Measurements from ENCODE around the gene SLC39A7.

SLC39A7 gene

DNA sequence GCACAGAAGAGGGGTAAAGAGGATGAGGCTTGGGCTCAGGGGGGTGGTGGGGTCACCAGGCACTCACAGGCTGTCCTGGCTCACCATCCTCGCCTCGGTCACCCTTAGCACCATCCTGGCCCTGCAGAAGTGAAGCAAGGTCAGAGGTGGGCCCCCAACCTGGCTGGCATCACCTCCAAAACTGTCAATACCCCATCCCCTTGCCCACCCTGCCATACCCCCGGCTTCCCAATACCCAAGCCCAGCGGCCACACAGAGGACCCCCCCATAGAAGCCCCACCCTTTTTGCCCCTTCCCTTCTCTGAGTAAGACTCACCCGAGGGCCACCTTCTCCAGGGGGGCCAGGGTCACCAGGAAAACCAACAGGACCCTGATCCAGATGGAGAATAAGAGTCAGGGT, 32.0 kb upstream of the SLC39A7 start:
- Histone ChIP-seq H3K9me3 (ENCODE audit: insufficient read depth, low read length) (no peaks in the 10 kb centered on the region), H3K4me1 (ENCODE audit: low read length) (peaks cover 17% of the 10 kb centered on the region), H4K20me1 (ENCODE audit: insufficient read depth, low read length) (no peaks in the 10 kb centered on the region), H2AFZ (ENCODE audit: low read depth, low read length) (no peak overlapping the region), H3K79me2 (ENCODE audit: low read length) (no peaks in the 10 kb centered on the region), H3K9ac (ENCODE audit: low read length) (no peak overlapping the region), H3K27me3 (ENCODE audit: low read depth, low read length) (no peaks in the 10 kb centered on the region), H3K4me2 (ENCODE audit: low read length) (no peak overlapping the region), H3K4me3 (ENCODE audit: low read length) (no peak overlapping the region), H3K36me3 (replicated peaks; ENCODE audit: low read depth, low read length) (no peaks in the 10 kb centered on the region), H3K27ac (ENCODE audit: low read length) (no peak overlapping the region)
- TF ChIP-seq, protein P1, sequence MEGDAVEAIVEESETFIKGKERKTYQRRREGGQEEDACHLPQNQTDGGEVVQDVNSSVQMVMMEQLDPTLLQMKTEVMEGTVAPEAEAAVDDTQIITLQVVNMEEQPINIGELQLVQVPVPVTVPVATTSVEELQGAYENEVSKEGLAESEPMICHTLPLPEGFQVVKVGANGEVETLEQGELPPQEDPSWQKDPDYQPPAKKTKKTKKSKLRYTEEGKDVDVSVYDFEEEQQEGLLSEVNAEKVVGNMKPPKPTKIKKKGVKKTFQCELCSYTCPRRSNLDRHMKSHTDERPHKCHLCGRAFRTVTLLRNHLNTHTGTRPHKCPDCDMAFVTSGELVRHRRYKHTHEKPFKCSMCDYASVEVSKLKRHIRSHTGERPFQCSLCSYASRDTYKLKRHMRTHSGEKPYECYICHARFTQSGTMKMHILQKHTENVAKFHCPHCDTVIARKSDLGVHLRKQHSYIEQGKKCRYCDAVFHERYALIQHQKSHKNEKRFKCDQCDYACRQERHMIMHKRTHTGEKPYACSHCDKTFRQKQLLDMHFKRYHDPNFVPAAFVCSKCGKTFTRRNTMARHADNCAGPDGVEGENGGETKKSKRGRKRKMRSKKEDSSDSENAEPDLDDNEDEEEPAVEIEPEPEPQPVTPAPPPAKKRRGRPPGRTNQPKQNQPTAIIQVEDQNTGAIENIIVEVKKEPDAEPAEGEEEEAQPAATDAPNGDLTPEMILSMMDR (IDR thresholded peaks at IDR 0.05; ENCODE audit: low read depth, low read length): no peak
- no peak for TF ChIP-seq EZH2phosphoT487 (IDR thresholded peaks at IDR 0.05; ENCODE audit: low read depth)

DNA sequence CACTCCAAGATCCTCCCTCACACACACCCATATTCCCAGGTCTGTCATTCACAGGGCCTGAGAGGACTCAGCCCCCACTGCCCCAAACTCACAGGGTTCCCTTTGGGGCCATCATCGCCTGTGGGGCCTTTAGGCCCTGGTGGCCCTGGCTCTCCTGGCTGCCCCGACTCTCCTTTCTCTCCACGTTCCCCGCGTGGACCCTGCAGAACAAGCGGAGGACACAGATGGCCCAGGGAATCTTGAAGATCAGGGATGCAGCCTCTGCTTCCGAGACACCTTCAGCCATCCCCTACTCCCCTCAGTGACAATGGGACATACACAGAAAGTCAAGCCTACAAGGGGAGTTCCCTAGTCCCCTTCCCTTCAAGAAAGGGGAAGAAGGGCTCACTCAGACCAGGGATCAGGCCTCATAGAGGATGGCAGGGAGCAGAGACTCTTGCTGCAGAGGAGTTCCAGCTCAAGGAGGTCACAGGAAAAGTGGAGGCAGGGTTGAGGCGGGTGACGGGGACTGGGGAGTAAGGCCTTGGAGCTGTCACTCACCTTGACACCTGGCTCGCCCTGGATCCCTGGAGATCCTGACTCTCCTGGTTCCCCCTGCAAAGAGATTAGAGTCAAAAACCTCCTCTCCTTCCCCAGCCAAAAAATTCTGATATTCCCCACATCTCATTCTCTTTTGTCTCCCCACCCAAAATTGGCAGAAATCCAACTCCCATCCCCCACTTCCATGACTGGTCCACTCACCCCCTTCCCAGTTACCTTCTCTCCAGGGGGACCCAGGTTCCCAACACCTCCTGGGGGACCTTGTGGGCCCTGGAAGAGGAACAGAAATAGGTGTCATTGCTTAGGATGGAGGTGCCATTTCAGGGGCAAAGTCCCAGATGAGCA, 31.1 kb upstream of the SLC39A7 start:
- Histone ChIP-seq H3K4me1 (ENCODE audit: low read length) (peaks cover 17% of the 10 kb centered on the region), H3K9ac (ENCODE audit: low read length) (no peak overlapping the region), H3K36me3 (replicated peaks; ENCODE audit: low read depth, low read length) (no peaks in the 10 kb centered on the region), H3K27ac (ENCODE audit: low read length) (no peak overlapping the region), H3K27me3 (ENCODE audit: low read depth, low read length) (no peaks in the 10 kb centered on the region), H4K20me1 (ENCODE audit: insufficient read depth, low read length) (no peaks in the 10 kb centered on the region), H3K79me2 (ENCODE audit: low read length) (no peaks in the 10 kb centered on the region), H2AFZ (ENCODE audit: low read depth, low read length) (no peak overlapping the region), H3K9me3 (ENCODE audit: insufficient read depth, low read length) (no peaks in the 10 kb centered on the region), H3K4me2 (ENCODE audit: low read length) (no peak overlapping the region; the same call in 1 of the 2 replicates), H3K4me3 (ENCODE audit: low read length) (no peak overlapping the region)
- TF ChIP-seq EZH2phosphoT487 (IDR thresholded peaks at IDR 0.05; ENCODE audit: low read depth): no peak
- TF ChIP-seq, protein P1 (IDR thresholded peaks at IDR 0.05; ENCODE audit: low read depth, low read length): no peak

DNA sequence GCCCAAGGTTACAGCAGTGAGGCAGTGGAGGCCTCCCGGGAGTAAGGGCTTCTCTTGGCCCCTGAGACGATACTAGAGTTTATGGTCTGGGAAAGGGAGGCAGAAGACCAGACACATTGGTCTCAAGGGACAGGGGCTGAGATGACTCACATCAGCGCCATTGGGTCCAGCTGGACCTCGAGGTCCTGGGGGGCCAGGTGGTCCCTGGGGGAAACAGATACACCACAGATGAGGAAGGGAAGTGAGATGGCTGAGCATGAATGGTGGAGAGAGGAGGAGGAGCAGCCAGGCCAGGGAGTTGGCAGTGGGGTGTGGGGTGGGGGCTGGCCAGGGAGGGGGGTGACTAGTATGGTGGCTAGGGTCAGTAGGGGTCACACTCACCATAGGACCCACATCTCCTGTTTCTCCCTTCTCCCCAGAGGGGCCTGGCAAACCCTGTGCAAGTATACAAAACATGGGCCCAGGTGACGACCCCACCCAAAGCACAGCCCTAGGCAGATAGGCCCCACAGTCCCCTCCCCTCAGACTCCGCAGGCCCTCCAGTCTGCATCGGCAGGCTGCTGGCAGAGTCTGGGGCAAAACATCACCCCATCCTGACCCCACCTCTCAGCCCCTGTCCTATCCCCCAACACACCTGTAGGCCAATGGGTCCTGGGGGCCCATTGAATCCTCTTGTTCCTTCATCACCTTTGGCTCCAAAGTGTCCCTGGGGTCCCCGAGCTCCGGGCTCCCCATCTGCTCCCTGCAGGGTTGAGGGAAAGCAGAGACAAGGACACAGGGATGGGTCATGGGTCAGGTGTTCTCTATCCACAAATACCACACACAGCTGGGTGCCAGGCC, 30.3 kb upstream of the SLC39A7 start:
- H3K79me2 ChIP-seq (ENCODE audit: low read length): no peaks in the 10 kb centered on the region
- TF ChIP-seq EZH2phosphoT487 (IDR thresholded peaks at IDR 0.05; ENCODE audit: low read depth): no peak
- TF ChIP-seq, protein P1 (IDR thresholded peaks at IDR 0.05; ENCODE audit: low read depth, low read length): no peak
- H3K4me1 ChIP-seq (ENCODE audit: low read length): peaks cover 17% of the 10 kb centered on the region
- no peaks in the 10 kb centered on the region for H3K36me3 ChIP-seq (replicated peaks; ENCODE audit: low read depth, low read length)
- H3K9me3 ChIP-seq (ENCODE audit: insufficient read depth, low read length): no peaks in the 10 kb centered on the region
- H3K27me3 ChIP-seq (ENCODE audit: low read depth, low read length): no peaks in the 10 kb centered on the region
- H3K9ac ChIP-seq (ENCODE audit: low read length): no peak overlapping the region
- H4K20me1 ChIP-seq (ENCODE audit: insufficient read depth, low read length): no peaks in the 10 kb centered on the region
- H2AFZ ChIP-seq (ENCODE audit: low read depth, low read length): no peak overlapping the region
- no peak overlapping the region for H3K27ac ChIP-seq (ENCODE audit: low read length)
- no peak overlapping the region for H3K4me3 ChIP-seq (ENCODE audit: low read length)
- H3K4me2 ChIP-seq (ENCODE audit: low read length): peak overlapping the region; percentile 6; the same call in 1 of the 2 replicates
